CD4-positive, alpha-beta T cell treated with Interferon alpha-2 for 1 hour (primary cell): Measurements from ENCODE around the gene NUP188.
A peak's percentile ranks its signal among the peaks of the same experiment; 100 is the strongest.
"Not testable (repeated sequence)": the region's sequence is repeated elsewhere in the genome, so short reads cannot be mapped to it uniquely, and the experiment has no call there.

Experiments used
- DNase-seq, 2 donors: peaks; one replicate each; pipeline ENCODE4 v3.0.0-alpha.2; 2020 to 2022

Gene NUP188

GRCh38 chr9:129028192-129028966 lies 80.9 kb downstream of the NUP188 start, which contains the start of gene SH3GLB2:
SH3GLB2 (minus strand) TSS chr9:129028331; CDS start chr9:129028154, 177 bp downstream.
- peak; percentile 91 to 94 for DNase-seq

GRCh38 chr9:129030191-129030590 lies 82.7 kb downstream of the NUP188 start:
- DNase-seq, result no peak

DNA sequence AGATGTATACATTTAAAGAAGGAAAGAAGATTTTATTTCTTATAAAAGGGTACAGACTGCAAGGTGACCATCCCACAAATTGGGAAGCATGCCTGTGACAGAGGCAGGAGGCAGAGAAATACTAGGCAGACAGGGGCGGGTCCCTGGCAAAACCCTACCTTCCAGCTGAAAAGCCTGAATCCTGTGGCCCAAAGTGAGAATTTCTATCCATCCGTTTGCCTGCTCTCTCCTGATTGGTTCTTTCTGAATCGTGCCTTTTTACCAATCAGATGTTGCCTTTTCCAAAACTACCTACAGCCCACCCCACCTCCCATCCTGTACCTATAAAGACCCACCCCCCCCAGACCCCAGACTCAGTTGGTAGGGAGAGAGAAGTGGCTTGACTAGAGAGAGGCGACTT lies 84.0 kb downstream of the NUP188 start:
- no peak for DNase-seq

- DNase-seq, result no peak
Measured at GRCh38 chr9:129032541-129033159, 85.2 kb downstream of the NUP188 start.

DNA sequence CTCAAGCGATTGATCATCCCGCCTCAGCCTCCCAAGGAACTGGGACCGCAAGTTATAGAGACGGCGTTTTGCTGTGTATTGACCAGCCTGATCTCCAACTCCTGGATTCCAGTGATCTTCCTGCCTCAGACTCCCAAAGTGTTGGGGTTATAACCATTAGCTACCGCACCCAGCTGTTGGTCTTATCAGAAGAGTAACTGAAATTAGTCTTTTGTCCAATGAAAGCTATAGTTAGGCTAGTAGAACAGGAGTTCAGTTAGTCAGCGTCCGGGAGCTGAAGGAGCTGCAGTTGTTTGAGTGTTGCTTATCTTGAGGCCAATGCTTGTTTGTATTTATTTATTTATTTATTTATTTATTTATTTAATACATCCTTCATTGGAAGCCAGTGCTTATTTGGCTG lies 85.7 kb downstream of the NUP188 start:
- no peak for DNase-seq

DNA sequence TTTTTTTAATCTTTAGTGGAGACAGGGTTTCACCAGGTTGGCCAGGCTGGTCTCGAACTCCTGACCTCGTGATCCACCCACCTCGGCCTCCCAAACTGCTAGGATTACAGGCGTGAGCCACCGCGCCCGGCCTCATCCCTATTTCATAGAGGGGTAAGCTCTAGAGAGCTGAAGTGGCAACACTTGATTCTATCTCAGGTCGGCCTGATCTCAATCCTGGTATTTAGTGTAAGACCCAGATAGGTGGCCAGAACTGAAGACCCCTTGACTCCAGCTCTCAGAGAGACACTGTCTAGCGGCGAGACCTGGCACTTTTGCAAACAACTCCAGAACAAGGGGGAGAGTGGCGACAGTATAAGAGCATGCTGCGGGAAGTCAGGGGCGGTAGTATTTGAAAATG lies 88.3 kb downstream of the NUP188 start:
- DNase-seq, result not testable (repeated sequence)

DNA sequence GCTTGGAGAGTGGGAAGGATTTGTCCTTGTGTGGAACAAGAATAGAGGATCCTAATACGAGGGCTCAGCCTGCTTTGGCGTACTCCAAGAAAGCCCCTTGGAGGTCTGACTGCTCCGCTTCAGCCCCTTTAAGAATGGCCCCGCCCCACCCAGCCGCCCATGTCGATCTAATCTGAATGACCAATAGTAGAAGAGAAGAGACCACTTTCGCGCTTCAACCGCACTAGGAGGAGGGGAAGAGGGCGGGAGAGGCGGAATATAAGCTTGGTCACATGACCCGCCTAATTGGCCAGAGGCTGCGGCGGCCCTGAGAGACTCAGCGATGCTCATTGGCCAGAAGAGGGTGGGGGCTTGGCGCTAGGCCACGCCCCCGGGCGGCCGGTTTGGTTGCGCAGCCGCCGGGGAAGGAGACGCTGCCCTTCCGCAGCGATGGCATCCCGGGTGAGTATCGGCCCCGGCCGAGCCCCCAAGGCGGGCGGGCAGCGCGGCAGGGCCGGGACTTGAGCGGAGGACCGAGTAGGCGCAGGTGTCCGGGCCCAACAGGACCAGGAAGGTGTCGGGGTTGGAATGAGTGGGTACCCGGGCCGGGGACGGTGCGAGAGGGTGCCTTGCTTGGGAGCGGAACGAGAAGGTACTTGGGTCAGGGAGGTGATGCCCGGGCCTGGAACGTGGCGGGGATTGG lies 88.9 kb downstream of the NUP188 start, which contains the start of gene MIGA2:
Gene MIGA2 (plus strand): TSS at position 386 of the 682 bp plus-strand sequence. CDS start 3,969 bp downstream, outside the sequence.
- DNase-seq, result peak; percentile 97

- no peak for DNase-seq
Measured at GRCh38 chr9:129036923-129037766, 89.6 kb downstream of the NUP188 start.

DNA sequence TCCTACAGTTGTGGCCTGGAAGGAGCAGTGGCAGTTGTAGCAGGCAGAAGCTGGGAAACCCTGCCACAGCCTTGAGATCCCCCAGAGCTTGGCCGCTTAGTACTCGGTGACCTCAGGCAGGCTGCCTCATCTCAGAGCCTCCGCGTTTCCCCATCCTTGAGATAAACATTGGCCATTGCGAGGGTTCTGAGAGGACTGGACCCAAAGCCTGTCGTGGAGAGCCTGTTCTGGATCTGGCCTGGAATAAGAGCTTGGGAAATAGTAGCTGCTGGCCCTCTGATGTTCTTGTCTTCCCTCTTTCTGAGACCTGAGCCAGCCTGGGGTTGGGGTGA lies 90.2 kb downstream of the NUP188 start:
- DNase-seq, result no peak

DNA sequence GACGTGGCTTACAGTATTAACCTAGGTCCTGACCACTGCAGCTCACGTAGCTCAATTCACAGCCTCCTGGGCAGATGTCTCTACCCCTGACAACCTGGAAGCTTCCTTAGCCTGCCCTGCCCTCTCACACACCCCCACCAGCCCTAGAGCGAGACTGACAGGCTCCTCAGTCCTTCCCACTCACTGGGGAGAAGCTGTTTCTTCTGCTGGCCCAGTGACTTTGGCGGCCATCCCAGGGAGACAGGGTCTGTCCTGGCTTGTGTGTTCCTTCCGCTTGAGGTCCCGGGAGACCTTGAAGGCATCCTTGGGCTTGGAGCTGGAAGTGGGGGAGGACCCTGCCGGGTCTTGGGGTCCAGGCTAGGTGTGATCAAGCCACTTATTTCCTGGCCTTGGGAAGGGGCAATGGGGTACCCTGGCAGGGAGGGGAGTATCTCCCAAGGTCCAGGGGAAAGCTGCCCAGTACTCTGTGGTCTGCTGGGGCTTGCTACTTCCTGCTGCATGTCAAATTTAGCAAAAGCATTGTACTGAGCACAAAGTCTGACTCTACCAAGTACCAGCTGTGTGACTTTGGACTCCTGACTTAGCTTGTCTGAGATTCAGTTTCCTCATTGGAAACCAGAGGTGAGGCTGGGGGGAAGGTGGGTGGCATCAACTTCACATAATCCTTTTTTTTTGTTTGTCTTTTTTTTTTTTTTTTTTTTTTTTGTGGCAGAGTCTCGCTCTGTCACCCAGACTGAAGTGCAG lies 90.8 kb downstream of the NUP188 start:
- DNase-seq, result no peak

DNA sequence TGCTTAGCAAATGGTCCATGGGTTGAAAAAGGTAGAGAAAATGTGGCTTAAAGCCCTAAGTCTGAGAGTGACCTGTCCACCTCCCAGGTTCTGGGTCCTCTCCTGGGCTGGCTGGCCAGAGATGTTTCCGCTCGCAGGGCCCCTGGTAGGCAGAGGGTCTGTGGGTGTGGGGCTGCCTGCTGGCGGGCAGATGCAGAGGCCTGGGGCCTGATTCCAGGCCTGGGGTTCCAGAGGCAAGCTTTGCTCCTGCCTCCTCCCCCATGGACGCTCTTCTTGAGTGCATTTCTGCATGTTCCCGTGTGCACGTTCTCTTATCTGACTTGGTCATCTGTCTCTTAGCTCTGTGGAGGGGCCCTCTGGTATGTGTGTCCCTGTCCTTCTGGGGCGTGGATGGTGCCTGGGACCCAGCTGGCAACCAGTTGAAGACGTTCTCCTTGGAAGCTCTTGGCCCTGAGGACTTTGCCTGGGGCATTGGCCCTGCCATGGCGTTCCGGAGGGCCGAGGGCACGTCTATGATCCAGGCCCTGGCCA lies 92.7 kb downstream of the NUP188 start:
- DNase-seq, result no peak

DNA sequence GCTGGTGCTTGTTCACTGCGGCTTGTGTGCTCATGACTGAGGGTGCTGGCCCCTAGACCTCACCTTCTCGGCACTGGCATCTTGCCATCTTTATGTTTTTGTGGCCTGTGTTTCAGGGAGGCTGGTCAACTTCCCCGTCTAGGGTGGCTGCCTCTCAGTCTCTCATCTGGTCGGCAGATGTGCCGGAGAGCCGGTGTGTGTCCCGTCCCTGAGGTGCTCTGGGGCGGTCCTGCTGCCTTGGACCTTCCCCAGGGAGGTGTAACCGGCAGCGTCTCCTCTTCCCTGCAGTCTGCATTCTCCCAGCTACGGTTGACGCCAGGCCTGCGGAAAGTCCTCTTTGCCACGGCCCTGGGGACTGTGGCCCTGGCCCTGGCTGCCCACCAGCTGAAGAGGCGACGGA lies 94.5 kb downstream of the NUP188 start:
- no peak for DNase-seq

- DNase-seq, result no peak
Measured at GRCh38 chr9:129052592-129052991, 105.1 kb downstream of the NUP188 start.

GRCh38 chr9:129053020-129053419 lies 105.5 kb downstream of the NUP188 start:
- DNase-seq, result no peak

DNA sequence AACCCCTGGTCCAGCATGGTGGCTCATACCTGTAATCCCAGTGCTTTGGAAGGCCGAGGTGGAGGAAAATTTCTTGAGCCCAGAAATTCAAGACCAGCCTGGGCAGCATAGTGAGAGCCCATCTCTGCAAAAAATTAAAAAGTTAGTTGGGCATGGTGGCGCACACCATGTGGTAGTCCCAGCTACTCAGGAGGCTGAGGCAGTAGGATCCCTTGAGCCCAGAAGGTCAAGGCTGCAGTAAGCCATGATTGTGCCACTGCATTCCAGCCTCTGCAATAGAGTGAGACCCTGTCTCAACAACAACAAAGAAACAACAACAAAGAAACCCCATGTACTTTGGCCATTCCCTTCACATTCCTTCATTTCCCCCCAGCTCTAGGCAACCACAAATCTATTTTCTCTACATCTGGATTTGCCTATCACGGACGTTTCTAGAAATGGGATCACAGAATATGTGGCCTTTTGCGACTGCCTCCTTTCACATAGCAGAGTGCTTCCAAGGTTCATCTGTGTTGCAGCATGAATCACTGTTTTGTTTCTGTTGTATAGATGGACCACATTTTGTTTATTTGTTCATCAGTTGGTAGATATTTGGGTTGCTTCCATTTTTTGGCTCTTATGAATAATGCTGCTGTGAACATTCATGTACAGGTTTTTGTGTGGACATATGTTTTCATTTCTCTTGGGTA lies 106.8 kb downstream of the NUP188 start:
- DNase-seq, result no peak
